ENCODE results near the gene TGFB3.

The TGFB3 gene

GRCh38 chr14:75981426-75982265 lies at the start of gene TGFB3:
Gene TGFB3 (minus strand): TSS chr14:75981995. CDS start chr14:75980893, 1,102 bp downstream.
- DNase-seq (ENCODE audit: extremely low spot score), result peak; percentile 59
- ChIA-PET POLR2A (interaction anchor here (0.6 to 1.4 kb wide), 2 partner anchors 47 to 75 kb away, joined by 3 to 5 read pairs; no protein-coding TSS in a partner anchor), CTCF (interaction anchor here (0.5 to 2.5 kb wide), 5 partner anchors 24 to 273 kb away, joined by 3 to 17 read pairs (median 9); no protein-coding TSS in a partner anchor)
- TF ChIP-seq L3MBTL2 (conservative IDR thresholded peaks at IDR 0.05) (peak; percentile 89), FOXK2 (IDR thresholded peaks at IDR 0.05) (peak; percentile 30; the same call in 1 of the 2 replicates), ZNF384 (IDR thresholded peaks at IDR 0.05) (no peak; the same call in 1 of the 2 replicates), TARDBP (IDR thresholded peaks at IDR 0.05) (peak; percentile 52; the same call in 1 of the 2 replicates), FOXM1 (IDR thresholded peaks at IDR 0.05; ENCODE audit: borderline replicate concordance) (no peak), SP1 (IDR thresholded peaks at IDR 0.05) (no peak), ARNT (IDR thresholded peaks at IDR 0.05) (peak; percentile 62; the same call in 1 of the 2 replicates), SUZ12 (IDR thresholded peaks at IDR 0.05) (no peak), CTBP1 (IDR thresholded peaks at IDR 0.05; ENCODE audit: borderline replicate concordance) (peak; percentile 75), HDGF (IDR thresholded peaks at IDR 0.05; ENCODE audit: borderline replicate concordance) (no peak)

- no peak for DNase-seq (ENCODE audit: extremely low spot score)
- ChIA-PET POLR2A (no interaction called here), CTCF (no interaction called here)
- TF ChIP-seq ARNT (IDR thresholded peaks at IDR 0.05) (no peak), SP1 (IDR thresholded peaks at IDR 0.05) (no peak), HDGF (IDR thresholded peaks at IDR 0.05; ENCODE audit: borderline replicate concordance) (no peak), TARDBP (IDR thresholded peaks at IDR 0.05) (no peak), FOXM1 (IDR thresholded peaks at IDR 0.05; ENCODE audit: borderline replicate concordance) (no peak), PKNOX1 (IDR thresholded peaks at IDR 0.05) (no peak), LEF1 (IDR thresholded peaks at IDR 0.05; ENCODE audit: borderline replicate concordance) (no peak), ELF4 (IDR thresholded peaks at IDR 0.05) (no peak), NFRKB (IDR thresholded peaks at IDR 0.05) (no peak), L3MBTL2 (conservative IDR thresholded peaks at IDR 0.05) (no peak), FOXK2 (IDR thresholded peaks at IDR 0.05) (no peak), ZNF384 (IDR thresholded peaks at IDR 0.05) (no peak), CTBP1 (IDR thresholded peaks at IDR 0.05; ENCODE audit: borderline replicate concordance) (no peak), FOXA1 (IDR thresholded peaks at IDR 0.05) (no peak), BHLHE40 (IDR thresholded peaks at IDR 0.05; ENCODE audit: borderline replicate concordance) (no peak), SUZ12 (IDR thresholded peaks at IDR 0.05) (no peak)
These were observed 42.6 kb upstream of the TGFB3 start for GRCh38 chr14:76024211-76024907.

- no peak for TF ChIP-seq PKNOX1 (IDR thresholded peaks at IDR 0.05)
- TF ChIP-seq NFRKB (IDR thresholded peaks at IDR 0.05), result no peak
- TF ChIP-seq ZNF384 (IDR thresholded peaks at IDR 0.05), result no peak
- no peak for TF ChIP-seq L3MBTL2 (conservative IDR thresholded peaks at IDR 0.05)
- no peak for TF ChIP-seq CTBP1 (IDR thresholded peaks at IDR 0.05; ENCODE audit: borderline replicate concordance)
- no peak for TF ChIP-seq SUZ12 (IDR thresholded peaks at IDR 0.05)
- TF ChIP-seq ARNT (IDR thresholded peaks at IDR 0.05), result no peak
- TF ChIP-seq FOXA1 (IDR thresholded peaks at IDR 0.05), result no peak
- TF ChIP-seq FOXM1 (IDR thresholded peaks at IDR 0.05; ENCODE audit: borderline replicate concordance), result no peak
- ChIA-PET POLR2A (no interaction called here), CTCF (no interaction called here)
- no peak for DNase-seq (ENCODE audit: extremely low spot score)
These were observed 42.0 kb upstream of the TGFB3 start for GRCh38 chr14:76023757-76024156.

- ChIA-PET POLR2A (no interaction called here), CTCF (no interaction called here)
- DNase-seq (ENCODE audit: extremely low spot score), result no peak
- TF ChIP-seq SP1 (IDR thresholded peaks at IDR 0.05) (no peak), NFRKB (IDR thresholded peaks at IDR 0.05) (no peak), CTBP1 (IDR thresholded peaks at IDR 0.05; ENCODE audit: borderline replicate concordance) (no peak), ARNT (IDR thresholded peaks at IDR 0.05) (no peak), ELF4 (IDR thresholded peaks at IDR 0.05) (no peak)
These were observed 41.2 kb upstream of the TGFB3 start for GRCh38 chr14:76022991-76023390.

GRCh38 chr14:76019676-76020075 lies 37.9 kb upstream of the TGFB3 start:
- CTCF ChIA-PET, result no interaction called here
- POLR2A ChIA-PET, result no interaction called here
- TF ChIP-seq SP1 (IDR thresholded peaks at IDR 0.05) (no peak), ARNT (IDR thresholded peaks at IDR 0.05) (no peak), PKNOX1 (IDR thresholded peaks at IDR 0.05) (no peak), FOXA1 (IDR thresholded peaks at IDR 0.05) (no peak), ZNF384 (IDR thresholded peaks at IDR 0.05) (no peak), TARDBP (IDR thresholded peaks at IDR 0.05) (no peak), ELF4 (IDR thresholded peaks at IDR 0.05) (no peak), HDGF (IDR thresholded peaks at IDR 0.05; ENCODE audit: borderline replicate concordance) (no peak)
- DNase-seq (ENCODE audit: extremely low spot score), result no peak

- CTCF ChIA-PET, result no interaction called here
- no peak for DNase-seq (ENCODE audit: extremely low spot score)
- POLR2A ChIA-PET, result no interaction called here
- TF ChIP-seq FOXM1 (IDR thresholded peaks at IDR 0.05; ENCODE audit: borderline replicate concordance) (no peak), ZNF384 (IDR thresholded peaks at IDR 0.05) (no peak), FOXK2 (IDR thresholded peaks at IDR 0.05) (no peak)
These were observed 33.9 kb upstream of the TGFB3 start for GRCh38 chr14:76015668-76016067.

Data from HEK293T (cell line).